Mesothelial cell of epicardium (in vitro differentiated cells): ENCODE results near the gene MAGEB6. TPM values are rescaled to one million over a fixed set of nuclear protein-coding genes. Genes with fewer than 3 reads are reported as not detected.

Experiments used
- DNase-seq, 2 experiments: peaks; one replicate each; pipeline ENCODE4 v3.0.0; 2021; ENCODE audit warnings: low spot score in 2 of 2; ENCODE audit not compliant: unreplicated experiment in 2 of 2
- H3K27ac Mint-ChIP-seq: 2 replicates; pipeline ENCODE4 v1.8.0; 2021; ENCODE audit warnings: mixed read lengths
- H3K27me3 Mint-ChIP-seq: 2 replicates; pipeline ENCODE4 v1.8.0; 2021; ENCODE audit warnings: low read depth, mixed read lengths
- H3K36me3 Mint-ChIP-seq: 2 replicates; pipeline ENCODE4 v1.8.0; 2021; ENCODE audit warnings: mixed read lengths
- H3K4me1 Mint-ChIP-seq: 2 replicates; pipeline ENCODE4 v1.8.0; 2021; ENCODE audit warnings: mixed read lengths
- H3K4me3 Mint-ChIP-seq: 2 replicates; pipeline ENCODE4 v1.8.0; 2021; ENCODE audit warnings: mild to moderate bottlenecking, moderate library complexity, mixed read lengths
- H3K9me3 Mint-ChIP-seq: 2 replicates; pipeline ENCODE4 v1.8.0; 2021; ENCODE audit warnings: mixed read lengths
- CTCF ChIP-seq: fragments of 200-600 bp; sonication (generic); IDR thresholded peaks from one replicate; pipeline ENCODE4 v1.5.0; 2021; ENCODE audit warnings: antibody characterized with exemption; ENCODE audit not compliant: unreplicated experiment
- total RNA-seq: library from RNA; stranded (reverse); gene quantifications from 3 replicates; pipeline ENCODE4 v1.2.1, GENCODE V29; 2021

MAGEB6 gene
- total RNA-seq, 1 donor from 2014 or later: not detected

- Mint-ChIP-seq H3K27ac (no peak within 1 kb of the TSS), H3K4me1 (no peaks in the 10 kb centered on the region), H3K27me3 (no peaks in the 10 kb centered on the region), H3K4me3 (no peak within 1 kb of the TSS), H3K9me3 (peaks cover 34% of the 10 kb centered on the region), H3K36me3 (no peaks in the 10 kb centered on the region)
- no peak for TF ChIP-seq CTCF
- DNase-seq: no peak
These were observed 23.6 kb downstream of the MAGEB6 start, which contains the start of gene MAGEB5 for GRCh38 chrX:26215869-26216268. Gene MAGEB5, plus strand, starts transcription at chrX:26216169. Its CDS starts 1,133 bp downstream, at chrX:26217302.

- Mint-ChIP-seq H3K27me3 (no peaks in the 10 kb centered on the region), H3K4me1 (no peaks in the 10 kb centered on the region), H3K36me3 (no peaks in the 10 kb centered on the region), H3K9me3 (peaks cover 44% of the 10 kb centered on the region), H3K27ac (no peak overlapping the region), H3K4me3 (no peak overlapping the region)
- TF ChIP-seq CTCF: no peak
- no peak for DNase-seq
These were observed 27.1 kb downstream of the MAGEB6 start for GRCh38 chrX:26219351-26219750.

GRCh38 chrX:26234177-26234576, 41.9 kb downstream of the MAGEB6 start:
- H3K9me3 Mint-ChIP-seq: peaks cover 59% of the 10 kb centered on the region
- H3K4me3 Mint-ChIP-seq: no peak overlapping the region
- no peak overlapping the region for H3K27ac Mint-ChIP-seq
- no peaks in the 10 kb centered on the region for H3K27me3 Mint-ChIP-seq
- DNase-seq: no peak
- no peaks in the 10 kb centered on the region for H3K36me3 Mint-ChIP-seq
- TF ChIP-seq CTCF: no peak
- no peaks in the 10 kb centered on the region for H3K4me1 Mint-ChIP-seq

Other genes starting within 250 kb of the MAGEB6 start
- gene MAGEB18, start 54.1 kb upstream of the MAGEB6 start, total RNA-seq: not detected in 3 replicates
- gene MAGEB6B, start 31.8 kb upstream of the MAGEB6 start, total RNA-seq: not detected in 3 replicates
- not detected in 3 replicates for gene MAGEB5, start 23.7 kb downstream of the MAGEB6 start, total RNA-seq